ELR (cell line): Measurements from ENCODE around the gene SLC13A5.
A peak's percentile ranks its signal among the peaks of the same experiment; 100 is the strongest.
"Not testable (repeated sequence)": the region's sequence is repeated elsewhere in the genome, so short reads cannot be mapped to it uniquely, and the experiment has no call there.

Source experiments
- DNase-seq: peaks from one replicate; pipeline ENCODE4 v3.0.0-alpha.2; 2015; ENCODE audit warnings: low read depth

The SLC13A5 gene

GRCh38 chr17:6713130-6713917 lies at the start of gene SLC13A5:
SLC13A5 (minus strand) TSS chr17:6713369; CDS start chr17:6713333, 36 bp downstream.
- DNase-seq, result peak; percentile 63

GRCh38 chr17:6761779-6762178 lies 48.6 kb upstream of the SLC13A5 start:
- no peak for DNase-seq

DNA sequence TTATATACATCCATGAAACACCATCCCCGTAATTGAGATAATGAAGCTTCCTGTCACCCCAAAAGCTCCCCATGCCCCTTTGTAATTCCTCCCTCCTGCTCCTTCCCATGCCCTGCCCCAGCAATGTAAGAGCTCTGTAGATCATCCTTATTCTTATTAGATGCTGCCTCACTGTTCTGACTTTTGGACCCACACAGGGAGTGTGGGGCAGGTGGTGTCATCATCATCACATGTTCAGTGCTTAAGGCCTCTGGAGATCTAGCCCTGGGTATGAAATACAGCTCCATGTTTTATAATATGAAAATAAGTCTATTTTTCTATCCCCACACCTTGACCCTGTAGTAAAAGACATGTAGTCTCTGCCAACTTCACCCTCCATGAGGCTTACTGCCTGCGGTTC lies 44.6 kb upstream of the SLC13A5 start:
- DNase-seq, result no peak

GRCh38 chr17:6756425-6757031 lies 43.4 kb upstream of the SLC13A5 start:
- no peak for DNase-seq

DNA sequence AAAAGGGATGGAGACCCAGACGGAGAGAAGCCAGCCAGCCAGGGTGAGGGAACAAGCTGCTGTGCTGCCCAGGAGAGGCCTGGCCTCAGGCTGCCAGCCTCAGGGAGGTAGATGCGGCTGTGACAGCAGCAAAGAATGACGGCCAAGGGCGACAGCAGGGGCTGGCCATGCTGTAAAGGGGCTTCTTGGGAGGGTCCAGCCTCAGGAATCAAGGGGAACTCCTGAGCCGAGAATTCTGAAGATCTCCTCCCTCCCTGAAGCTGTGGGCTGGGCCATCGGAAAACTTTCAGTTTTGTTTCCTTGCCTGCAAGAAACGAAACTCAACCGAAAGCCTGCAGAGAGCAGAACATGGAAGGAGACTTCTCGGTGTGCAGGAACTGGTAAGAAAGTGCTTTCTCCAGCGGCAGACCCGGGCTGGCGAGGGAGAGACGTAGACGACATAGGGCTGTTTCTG lies 42.6 kb upstream of the SLC13A5 start, which contains the start of gene XAF1:
TSS of gene XAF1 (plus strand) at position 316 of the 454 bp plus-strand sequence. CDS start at position 349, 33 bp downstream.
- DNase-seq, result peak; percentile 63

GRCh38 chr17:6755281-6755680 lies 42.1 kb upstream of the SLC13A5 start:
- peak; percentile 15 for DNase-seq

DNA sequence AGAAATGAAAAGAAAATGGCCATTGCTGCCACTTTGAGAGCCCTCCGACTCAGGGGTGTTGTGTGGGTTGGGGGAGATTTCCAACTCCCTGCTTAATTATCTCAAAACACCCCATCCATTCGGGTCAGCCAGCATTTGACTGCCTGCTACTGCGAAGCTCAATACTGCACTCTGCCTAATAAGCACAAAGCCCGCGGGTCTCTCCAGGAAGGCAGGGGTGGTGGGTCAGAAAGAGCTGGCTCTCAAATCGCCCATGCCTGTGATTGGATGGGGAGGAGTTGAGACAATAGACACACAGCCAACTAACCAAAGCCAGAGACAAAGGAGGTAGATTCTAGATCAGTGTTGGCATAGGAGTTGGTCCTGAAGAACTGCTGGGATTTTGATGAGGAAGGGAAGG lies 40.4 kb upstream of the SLC13A5 start:
- DNase-seq, result peak; percentile 14

DNA sequence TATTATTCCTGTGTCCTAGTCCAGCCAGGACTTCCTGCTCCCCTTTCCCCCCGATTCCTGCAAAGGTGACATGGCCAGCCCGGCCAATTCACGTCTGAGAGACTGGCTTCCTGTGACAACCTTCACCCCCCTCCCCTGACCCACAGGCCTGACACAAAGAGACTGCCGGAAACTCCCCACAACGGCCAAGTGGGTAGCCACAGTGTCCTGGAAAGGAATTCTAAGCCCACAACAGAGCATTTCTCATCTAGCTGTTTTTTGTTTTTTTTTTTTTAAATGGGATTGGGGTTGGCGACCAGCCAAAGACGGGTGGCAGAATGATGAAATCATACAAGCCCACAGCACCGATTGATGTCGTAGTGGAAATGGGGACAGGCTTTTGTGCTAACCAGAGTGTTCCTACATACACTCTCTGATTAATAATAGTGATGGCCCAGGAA lies 39.9 kb upstream of the SLC13A5 start:
- peak; percentile 84 for DNase-seq

DNA sequence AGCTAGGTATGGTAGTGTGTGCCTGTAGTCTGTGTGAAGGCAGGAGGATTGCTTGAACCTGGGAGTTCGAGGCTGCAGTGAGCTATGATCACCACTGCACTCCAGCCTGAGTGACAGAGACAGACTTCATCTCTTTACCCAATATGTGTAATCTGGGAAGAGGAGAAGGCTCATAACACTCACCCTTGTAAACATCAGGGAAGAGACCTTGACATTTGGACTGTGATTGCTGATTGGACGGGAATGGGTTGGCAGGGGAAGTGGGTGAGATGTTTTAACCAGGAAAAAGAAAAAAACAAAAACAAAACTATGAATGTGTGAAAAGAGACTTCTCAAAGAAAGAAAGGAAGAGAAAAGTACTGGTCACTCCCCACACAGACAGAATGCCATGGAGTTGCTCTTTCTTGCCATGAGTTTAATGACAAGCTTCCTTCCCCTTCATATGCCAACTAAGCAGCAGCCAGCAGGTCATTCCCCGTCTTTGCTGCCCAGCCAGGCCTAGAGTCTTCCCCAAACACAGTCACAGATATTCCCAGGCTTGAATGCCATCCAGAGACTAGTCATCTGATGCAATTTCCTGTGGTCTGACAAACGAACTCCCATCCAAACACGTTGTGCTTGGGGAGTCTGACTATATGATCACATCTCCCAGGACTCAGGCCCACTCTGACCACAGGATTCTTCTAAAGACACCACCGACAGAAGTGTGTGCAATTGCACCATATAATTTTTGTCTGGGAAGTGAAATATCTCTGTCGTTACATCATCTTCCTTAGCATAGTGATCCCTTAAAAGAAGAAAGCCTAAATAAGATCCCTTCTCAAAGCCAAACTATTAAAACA lies 39.1 kb upstream of the SLC13A5 start:
- DNase-seq, result peak; percentile 99

- DNase-seq, result peak; percentile 44
Observed at GRCh38 chr17:6749519-6749918, 36.4 kb upstream of the SLC13A5 start.

GRCh38 chr17:6748617-6749016 lies 35.4 kb upstream of the SLC13A5 start:
- no peak for DNase-seq

- DNase-seq, result not testable (repeated sequence)
Observed at GRCh38 chr17:6746665-6747064, 33.5 kb upstream of the SLC13A5 start.

- DNase-seq, result no peak
Observed at GRCh38 chr17:6729531-6729930, 16.4 kb upstream of the SLC13A5 start.

GRCh38 chr17:6724009-6724408 lies 10.8 kb upstream of the SLC13A5 start:
- no peak for DNase-seq

- no peak for DNase-seq
Observed at GRCh38 chr17:6721744-6722143, 8.6 kb upstream of the SLC13A5 start.

GRCh38 chr17:6716736-6717135 lies 3.6 kb upstream of the SLC13A5 start:
- no peak for DNase-seq

- DNase-seq, result no peak
Observed at GRCh38 chr17:6714315-6714874, 1.2 kb upstream of the SLC13A5 start.

- no peak for DNase-seq
Observed at GRCh38 chr17:6713918-6714271, 726 bp upstream of the SLC13A5 start.

DNA sequence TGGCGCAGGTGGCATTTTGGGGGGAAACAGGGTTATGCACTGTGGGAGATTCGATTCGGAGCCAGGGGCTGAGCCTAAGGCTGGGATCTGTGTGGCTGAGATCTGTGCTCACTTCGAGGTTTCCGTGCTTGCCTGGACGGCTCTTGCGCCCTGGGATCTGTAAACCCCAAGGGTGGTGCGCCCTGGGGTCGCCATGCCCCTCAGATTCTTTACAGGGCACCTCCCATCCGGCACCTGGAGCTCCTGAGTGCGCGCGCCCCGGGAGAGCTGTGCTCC lies 377 bp downstream of the SLC13A5 start:
- no peak for DNase-seq

- no peak for DNase-seq
Observed at GRCh38 chr17:6712058-6712853, 913 bp downstream of the SLC13A5 start.

DNA sequence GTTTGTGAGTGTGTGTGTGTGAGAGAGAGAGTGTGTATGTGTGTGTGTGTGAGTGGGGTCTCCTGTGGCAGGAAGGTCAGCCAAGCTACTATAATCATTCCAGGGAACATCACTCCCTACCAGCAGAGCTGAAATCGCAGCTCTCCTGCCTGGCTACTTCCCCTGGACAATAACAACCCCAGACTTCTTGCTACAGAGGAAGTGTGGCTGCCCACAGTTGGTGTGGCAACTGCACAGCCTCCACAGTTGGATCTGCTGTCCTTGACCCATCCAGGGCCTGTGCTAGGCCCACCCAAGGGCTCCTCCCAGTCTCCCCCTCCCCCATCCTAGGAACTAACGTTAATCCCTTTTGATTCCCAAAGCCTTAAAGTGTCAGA lies 1.5 kb downstream of the SLC13A5 start:
- no peak for DNase-seq
